ENCODE results near the gene LHPP.

LHPP gene

GRCh38 chr10:124605856-124606812 is 144.5 kb downstream of the LHPP start:
- Histone ChIP-seq H3K4me1 (ENCODE audit: control insufficient read depth in 2 of 2, insufficient read depth in 1 of 2, low read depth in 1 of 2, low read length in 2 of 2) (peaks cover 13 to 16% of the 10 kb centered on the region in 2 donors), H3K9me3 (replicated peaks in 1 of 2; ENCODE audit: control insufficient read depth in 2 of 2, insufficient read depth in 1 of 2, low read depth in 1 of 2, low read length in 2 of 2) (no peaks in the 10 kb centered on the region), H3K4me3 (ENCODE audit: low read length in 2 of 2) (no peak overlapping the region), H2AK5ac (ENCODE audit: low read depth, low read length) (peak overlapping the region; percentile 96), H4K8ac (ENCODE audit: low read depth, low read length) (no peak overlapping the region), H2BK5ac (ENCODE audit: low read length) (peak overlapping the region; percentile 39), H3K23ac (ENCODE audit: low read depth, low read length, poor library complexity) (peak overlapping the region; percentile 55), H3K4me2 (ENCODE audit: insufficient read depth, low read length, poor library complexity, severe bottlenecking) (no peak overlapping the region), H3K36me3 (replicated peaks in 1 of 2; ENCODE audit: control insufficient read depth in 2 of 2, insufficient read depth in 2 of 2, low read length in 2 of 2) (peaks cover 0 to 3% of the 10 kb centered on the region in 2 donors), H3K27ac (replicated peaks; ENCODE audit: low read length) (no peak overlapping the region), H3K14ac (ENCODE audit: low read length) (no peak overlapping the region), H3K4ac (ENCODE audit: low read length) (peak overlapping the region; percentile 3), H3K27me3 (ENCODE audit: control insufficient read depth in 3 of 3, insufficient read depth in 3 of 3, low read depth in 1 of 3, low read length in 3 of 3) (no peaks in the 10 kb centered on the region), H3K9ac (ENCODE audit: low read depth, low read length, poor library complexity) (peak overlapping the region; percentile 60), H3K79me1 (ENCODE audit: low read depth, low read length) (peaks cover 8% of the 10 kb centered on the region), H2BK120ac (ENCODE audit: low read depth, low read length) (peak overlapping the region; percentile 18), H2BK12ac (ENCODE audit: low read length) (peak overlapping the region; percentile 90), H2AFZ (ENCODE audit: low read length) (peak overlapping the region; percentile 2), H3K18ac (ENCODE audit: low read length) (peak overlapping the region; percentile 91), H4K91ac (ENCODE audit: low read depth, low read length, poor library complexity) (no peak overlapping the region), H2BK15ac (ENCODE audit: low read length) (peak overlapping the region; percentile 89)
- DNase-seq (ENCODE audit: low spot score): no peak
- no CpG with 5 or more reads among the region's 31 CpGs for WGBS, 2 donors (ENCODE audit: extremely low coverage in 2 of 2, insufficient read length in 2 of 2, insufficient replicate concordance in 1 of 2)

- Histone ChIP-seq H3K4me2 (ENCODE audit: insufficient read depth, low read length, poor library complexity, severe bottlenecking) (no peak overlapping the region), H3K9ac (ENCODE audit: low read depth, low read length, poor library complexity) (peak overlapping the region; percentile 44), H2BK120ac (ENCODE audit: low read depth, low read length) (peak overlapping the region; percentile 18), H3K4ac (ENCODE audit: low read length) (no peak overlapping the region), H3K4me1 (ENCODE audit: control insufficient read depth in 2 of 2, insufficient read depth in 1 of 2, low read depth in 1 of 2, low read length in 2 of 2) (peaks cover 13 to 16% of the 10 kb centered on the region in 2 donors), H2AFZ (ENCODE audit: low read length) (peak overlapping the region; percentile 2), H2BK5ac (ENCODE audit: low read length) (peak overlapping the region; percentile 39), H4K8ac (ENCODE audit: low read depth, low read length) (no peak overlapping the region), H2BK15ac (ENCODE audit: low read length) (peak overlapping the region; percentile 55), H4K91ac (ENCODE audit: low read depth, low read length, poor library complexity) (peak overlapping the region; percentile 32), H2BK12ac (ENCODE audit: low read length) (peak overlapping the region; percentile 90), H3K79me1 (ENCODE audit: low read depth, low read length) (peaks cover 10% of the 10 kb centered on the region), H3K27ac (replicated peaks; ENCODE audit: low read length) (no peak overlapping the region), H3K36me3 (replicated peaks in 1 of 2; ENCODE audit: control insufficient read depth in 2 of 2, insufficient read depth in 2 of 2, low read length in 2 of 2) (peaks cover 0 to 3% of the 10 kb centered on the region in 2 donors), H3K18ac (ENCODE audit: low read length) (peak overlapping the region; percentile 91), H3K23ac (ENCODE audit: low read depth, low read length, poor library complexity) (peak overlapping the region; percentile 55), H3K4me3 (ENCODE audit: low read length in 2 of 2) (no peak overlapping the region), H2AK5ac (ENCODE audit: low read depth, low read length) (peak overlapping the region; percentile 96), H3K14ac (ENCODE audit: low read length) (no peak overlapping the region), H3K27me3 (ENCODE audit: control insufficient read depth in 3 of 3, insufficient read depth in 3 of 3, low read depth in 1 of 3, low read length in 3 of 3) (no peaks in the 10 kb centered on the region), H3K9me3 (replicated peaks in 1 of 2; ENCODE audit: control insufficient read depth in 2 of 2, insufficient read depth in 1 of 2, low read depth in 1 of 2, low read length in 2 of 2) (no peaks in the 10 kb centered on the region)
- no peak for DNase-seq (ENCODE audit: low spot score)
- WGBS, 2 donors (ENCODE audit: extremely low coverage in 2 of 2, insufficient read length in 2 of 2, insufficient replicate concordance in 1 of 2): no CpG with 5 or more reads among the region's 10 CpGs
Observed at GRCh38 chr10:124606822-124607221, 145.2 kb downstream of the LHPP start.

- Histone ChIP-seq H2BK12ac (ENCODE audit: low read length) (peak overlapping the region; percentile 4), H3K9me3 (replicated peaks in 1 of 2; ENCODE audit: control insufficient read depth in 2 of 2, insufficient read depth in 1 of 2, low read depth in 1 of 2, low read length in 2 of 2) (no peaks in the 10 kb centered on the region), H2BK5ac (ENCODE audit: low read length) (no peak overlapping the region), H2BK15ac (ENCODE audit: low read length) (no peak overlapping the region), H4K8ac (ENCODE audit: low read depth, low read length) (no peak overlapping the region), H3K4me1 (ENCODE audit: control insufficient read depth in 2 of 2, insufficient read depth in 1 of 2, low read depth in 1 of 2, low read length in 2 of 2) (peaks cover 13 to 17% of the 10 kb centered on the region in 2 donors), H3K14ac (ENCODE audit: low read length) (no peak overlapping the region), H2AK5ac (ENCODE audit: low read depth, low read length) (peak overlapping the region; percentile 47), H3K4me2 (ENCODE audit: insufficient read depth, low read length, poor library complexity, severe bottlenecking) (no peak overlapping the region), H3K36me3 (replicated peaks in 1 of 2; ENCODE audit: control insufficient read depth in 2 of 2, insufficient read depth in 2 of 2, low read length in 2 of 2) (peaks cover 0 to 3% of the 10 kb centered on the region in 2 donors), H3K4ac (ENCODE audit: low read length) (no peak overlapping the region), H2AFZ (ENCODE audit: low read length) (no peak overlapping the region), H2BK120ac (ENCODE audit: low read depth, low read length) (no peak overlapping the region), H3K4me3 (ENCODE audit: low read length in 2 of 2) (no peak overlapping the region), H3K18ac (ENCODE audit: low read length) (peak overlapping the region; percentile 76), H3K27ac (replicated peaks; ENCODE audit: low read length) (no peak overlapping the region), H3K27me3 (ENCODE audit: control insufficient read depth in 3 of 3, insufficient read depth in 3 of 3, low read depth in 1 of 3, low read length in 3 of 3) (no peaks in the 10 kb centered on the region), H4K91ac (ENCODE audit: low read depth, low read length, poor library complexity) (peak overlapping the region; percentile 40), H3K23ac (ENCODE audit: low read depth, low read length, poor library complexity) (no peak overlapping the region), H3K9ac (ENCODE audit: low read depth, low read length, poor library complexity) (no peak overlapping the region), H3K79me1 (ENCODE audit: low read depth, low read length) (peaks cover 10% of the 10 kb centered on the region)
- DNase-seq (ENCODE audit: low spot score): no peak
- no CpG with 5 or more reads among the region's 18 CpGs for WGBS, 2 donors (ENCODE audit: extremely low coverage in 2 of 2, insufficient read length in 2 of 2, insufficient replicate concordance in 1 of 2)
Observed at GRCh38 chr10:124607693-124608092, 146.1 kb downstream of the LHPP start.

GRCh38 chr10:124608093-124608721 is 146.6 kb downstream of the LHPP start:
- Histone ChIP-seq H3K18ac (ENCODE audit: low read length) (peak overlapping the region; percentile 76), H3K9ac (ENCODE audit: low read depth, low read length, poor library complexity) (peak overlapping the region; percentile 37), H2AK5ac (ENCODE audit: low read depth, low read length) (peak overlapping the region; percentile 47), H4K91ac (ENCODE audit: low read depth, low read length, poor library complexity) (no peak overlapping the region), H3K4me1 (ENCODE audit: control insufficient read depth in 2 of 2, insufficient read depth in 1 of 2, low read depth in 1 of 2, low read length in 2 of 2) (peaks cover 13 to 19% of the 10 kb centered on the region in 2 donors), H3K4me3 (ENCODE audit: low read length in 2 of 2) (no peak overlapping the region), H2BK5ac (ENCODE audit: low read length) (no peak overlapping the region), H3K4me2 (ENCODE audit: insufficient read depth, low read length, poor library complexity, severe bottlenecking) (no peak overlapping the region), H3K79me1 (ENCODE audit: low read depth, low read length) (peaks cover 10% of the 10 kb centered on the region), H3K27me3 (ENCODE audit: control insufficient read depth in 3 of 3, insufficient read depth in 3 of 3, low read depth in 1 of 3, low read length in 3 of 3) (no peaks in the 10 kb centered on the region), H2BK12ac (ENCODE audit: low read length) (peak overlapping the region; percentile 4), H3K27ac (replicated peaks; ENCODE audit: low read length) (no peak overlapping the region), H2BK120ac (ENCODE audit: low read depth, low read length) (no peak overlapping the region), H3K14ac (ENCODE audit: low read length) (no peak overlapping the region), H4K8ac (ENCODE audit: low read depth, low read length) (no peak overlapping the region), H2BK15ac (ENCODE audit: low read length) (no peak overlapping the region), H3K23ac (ENCODE audit: low read depth, low read length, poor library complexity) (no peak overlapping the region), H3K36me3 (replicated peaks in 1 of 2; ENCODE audit: control insufficient read depth in 2 of 2, insufficient read depth in 2 of 2, low read length in 2 of 2) (peaks cover 0 to 3% of the 10 kb centered on the region in 2 donors), H3K9me3 (replicated peaks in 1 of 2; ENCODE audit: control insufficient read depth in 2 of 2, insufficient read depth in 1 of 2, low read depth in 1 of 2, low read length in 2 of 2) (no peaks in the 10 kb centered on the region), H3K4ac (ENCODE audit: low read length) (peak overlapping the region; percentile 6), H2AFZ (ENCODE audit: low read length) (no peak overlapping the region)
- no peak for DNase-seq (ENCODE audit: low spot score)
- WGBS, 2 donors (ENCODE audit: extremely low coverage in 2 of 2, insufficient read length in 2 of 2, insufficient replicate concordance in 1 of 2): no CpG with 5 or more reads among the region's 14 CpGs

Measured in neuronal stem cell (in vitro differentiated cells).